Posterior cingulate gyrus (tissue), 11 donors: ENCODE data around the gene RBL1.
"Not testable (repeated sequence)": the region's sequence is repeated elsewhere in the genome, so short reads cannot be mapped to it uniquely, and the experiment has no call there.

ENCODE experiments used
- DNase-seq, 10 donors: peaks; one replicate each; pipeline versions ENCODE4 v3.0.0 to v3.0.0-alpha.2; 2020 to 2021; ENCODE audit warnings: mixed read lengths in 3 of 10
- intact Hi-C: fragments of 100-400 bp; cut with DNase I; formaldehyde crosslinking; loops from one replicate; pipeline ENCODE4 v1.15.1; 2023

The RBL1 gene

DNA sequence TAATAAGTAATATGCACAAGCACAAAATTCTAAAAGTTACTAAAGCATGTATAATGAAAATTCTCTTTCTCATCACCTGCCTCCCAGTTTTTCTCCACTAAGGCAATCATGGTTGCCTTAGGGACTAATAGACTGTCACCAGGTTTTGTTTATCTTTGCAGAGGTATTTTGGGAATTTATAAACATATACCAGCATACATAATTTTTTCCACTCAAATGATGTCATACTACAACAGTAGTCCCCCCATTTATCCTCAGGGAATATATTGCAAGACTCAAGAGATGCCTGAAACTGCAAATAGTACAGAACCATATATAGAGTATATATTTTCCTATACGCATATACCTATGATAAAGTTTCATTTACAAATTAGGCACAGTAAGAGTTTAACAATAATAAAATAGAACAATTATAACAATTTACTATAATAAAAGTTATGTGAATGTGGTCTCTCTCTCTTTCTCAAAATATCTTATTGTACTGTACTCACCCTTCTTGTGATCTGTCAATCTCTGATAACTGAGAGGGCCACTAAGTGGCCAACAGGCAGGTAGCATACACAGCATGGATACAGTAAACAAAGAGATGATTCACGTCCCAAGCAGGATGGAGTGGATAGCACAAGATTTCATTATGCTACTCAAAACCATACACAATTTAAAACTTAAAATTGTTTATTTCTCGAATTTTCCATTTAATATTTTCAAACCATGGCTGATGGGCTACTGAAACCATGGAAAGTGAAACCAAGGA, 19.7 kb downstream of the RBL1 start:
- DNase-seq = no peak
- intact Hi-C loops = no loop called here

DNA sequence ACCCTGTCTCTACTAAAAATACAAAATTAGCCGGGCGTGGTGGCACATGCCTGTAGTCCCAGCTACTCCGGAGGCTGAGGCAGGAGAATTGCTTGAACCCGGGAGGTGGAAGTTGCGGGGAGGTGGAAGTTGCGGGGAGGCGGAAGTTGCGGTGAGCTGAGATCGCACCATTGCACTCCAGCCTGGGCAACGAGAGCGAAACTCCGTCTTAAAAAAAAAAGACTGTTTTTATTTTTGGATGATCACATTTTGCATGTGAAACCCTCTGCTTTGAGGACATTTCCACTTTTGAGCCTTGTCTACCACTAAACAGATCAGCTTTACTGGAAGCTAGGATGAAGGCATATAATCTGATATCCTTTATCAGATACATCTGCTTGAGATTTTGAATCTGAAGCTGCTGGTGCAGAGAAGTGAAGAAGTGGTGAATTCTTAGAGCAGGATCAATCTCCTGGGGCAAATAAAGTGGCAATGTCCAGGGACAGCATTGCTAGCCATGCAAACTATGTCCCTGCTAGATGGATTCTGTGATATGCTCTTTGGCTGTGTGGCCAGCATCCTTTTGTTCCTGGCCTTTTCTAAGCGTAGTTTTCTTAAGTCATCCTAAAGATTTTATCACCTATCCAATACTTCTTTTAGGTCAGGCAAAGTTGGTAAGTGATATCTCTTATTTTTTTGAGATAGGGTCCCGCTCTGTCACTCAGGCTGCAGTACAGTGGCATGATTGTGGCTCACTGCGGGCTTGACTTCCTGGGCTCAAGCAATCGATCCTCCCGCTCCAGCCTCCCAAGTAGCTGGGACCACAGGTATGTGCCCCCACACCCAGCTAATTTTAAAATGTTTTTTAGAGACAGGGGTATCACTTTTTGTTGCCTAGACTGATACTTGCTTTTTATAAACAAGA, 23.3 kb downstream of the RBL1 start:
- intact Hi-C loops = no loop called here

DNA sequence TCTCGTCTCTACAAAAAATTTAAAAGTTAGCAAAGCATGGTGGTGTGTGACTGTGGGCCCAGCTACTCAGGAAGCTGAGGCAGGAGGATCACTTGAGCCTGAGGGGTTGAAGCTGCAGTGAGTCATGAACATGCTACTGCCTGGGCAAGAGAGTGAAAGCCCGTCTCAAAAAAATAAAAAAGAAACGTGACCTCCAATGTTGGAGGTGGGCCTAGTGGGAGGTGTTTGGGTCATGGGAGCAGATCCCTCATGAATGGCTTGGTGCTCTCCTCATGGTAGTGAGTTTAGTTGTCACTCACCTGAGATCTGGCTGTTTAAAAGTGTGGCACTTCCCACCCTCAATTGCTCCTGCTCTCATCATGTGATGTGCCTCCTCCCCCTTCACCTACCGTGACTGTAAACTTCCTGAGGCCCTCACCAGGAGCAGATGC, 24.3 kb downstream of the RBL1 start:
- DNase-seq = peak in 1 of 10 donors; percentile 13
- intact Hi-C loops = no loop called here

More for the DNA sequence above, 23.3 kb downstream of the RBL1 start:
- DNase-seq = peak in 1 of 10 donors; percentile 39

GRCh38 chr20:37069563-37069962, 26.2 kb downstream of the RBL1 start:
- intact Hi-C loops = not testable (repeated sequence)

DNA sequence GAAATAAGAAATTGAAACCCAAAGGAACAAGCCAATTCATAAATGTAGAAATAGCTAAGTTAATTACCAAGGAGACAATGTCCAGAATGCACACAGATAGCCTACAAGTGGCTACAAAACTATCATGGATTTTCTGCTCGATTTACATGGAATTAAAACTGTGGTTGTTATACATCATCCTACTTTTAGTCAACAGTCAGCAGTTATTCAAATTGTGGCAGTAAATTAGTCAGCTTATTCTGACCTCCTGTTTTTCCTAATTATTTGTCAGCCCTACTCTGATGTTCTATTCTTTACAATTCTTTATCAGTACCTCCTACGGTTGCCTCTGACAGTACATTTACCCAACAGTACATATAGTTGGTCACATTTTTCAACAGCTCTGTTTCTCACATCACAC, 29.6 kb downstream of the RBL1 start:
- DNase-seq = no peak
- intact Hi-C loops = no loop called here

More at GRCh38 chr20:37069563-37069962, 26.2 kb downstream of the RBL1 start:
- DNase-seq = peak in 1 of 10 donors; percentile 69

DNA sequence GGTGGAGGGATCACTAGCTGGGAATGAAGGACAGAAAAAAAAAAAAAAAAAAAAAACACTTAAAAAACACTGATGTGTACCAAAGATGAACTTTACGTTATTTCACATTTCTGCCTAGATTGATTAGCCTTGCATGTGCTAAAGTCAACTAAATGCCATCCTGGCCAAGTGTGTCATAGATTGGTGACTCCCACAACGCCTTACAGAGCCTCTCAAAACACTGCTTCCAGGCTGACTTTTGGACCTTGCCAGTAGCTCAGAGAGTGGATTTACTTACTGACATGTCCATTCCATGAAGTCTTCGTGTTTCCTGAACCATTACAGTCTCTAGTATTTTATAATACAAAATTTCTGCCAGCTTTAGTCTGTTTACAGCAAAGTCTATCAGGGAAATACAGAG, 40.5 kb downstream of the RBL1 start:
- intact Hi-C loops = no loop called here
- no peak for DNase-seq

DNA sequence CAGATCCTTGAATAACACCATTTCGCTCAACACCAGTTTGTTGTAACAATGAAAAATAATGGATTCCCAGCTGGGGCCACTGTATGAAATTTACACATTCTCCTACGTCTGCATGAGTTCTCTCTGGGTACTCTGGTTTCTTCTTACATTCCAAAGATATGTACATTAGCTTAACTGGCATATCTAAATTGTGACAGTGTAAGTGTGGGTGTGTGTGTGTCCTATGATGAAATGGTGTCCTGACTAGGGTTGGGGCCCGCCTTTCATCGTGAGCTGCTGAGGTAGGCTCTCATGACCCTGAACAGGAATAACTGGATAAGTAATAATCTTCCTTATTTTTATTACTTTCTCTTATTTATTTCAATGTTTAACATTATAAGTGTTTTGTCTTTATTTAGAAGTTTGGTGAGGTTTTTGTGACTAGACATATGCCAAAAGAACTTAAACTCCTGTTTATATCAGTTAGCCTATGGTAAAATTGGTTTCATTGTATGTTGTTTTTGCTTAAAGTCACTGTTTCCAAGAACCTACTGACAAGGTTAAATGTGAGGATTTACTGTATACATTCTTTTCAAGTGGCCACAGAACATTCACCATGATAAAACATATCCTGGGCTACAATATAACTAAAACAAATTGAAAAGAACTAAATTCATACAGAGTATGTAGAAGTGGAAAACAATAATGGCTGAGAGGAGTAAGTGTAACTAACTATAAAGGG, 42.4 kb downstream of the RBL1 start:
- DNase-seq = no peak
- intact Hi-C loops = no loop called here

- DNase-seq = no peak
- intact Hi-C loops = no loop called here
Observed at GRCh38 chr20:37042986-37043972, 52.5 kb downstream of the RBL1 start.

- intact Hi-C loops = not testable (repeated sequence)
Observed at GRCh38 chr20:37039366-37039765, 56.4 kb downstream of the RBL1 start.

DNA sequence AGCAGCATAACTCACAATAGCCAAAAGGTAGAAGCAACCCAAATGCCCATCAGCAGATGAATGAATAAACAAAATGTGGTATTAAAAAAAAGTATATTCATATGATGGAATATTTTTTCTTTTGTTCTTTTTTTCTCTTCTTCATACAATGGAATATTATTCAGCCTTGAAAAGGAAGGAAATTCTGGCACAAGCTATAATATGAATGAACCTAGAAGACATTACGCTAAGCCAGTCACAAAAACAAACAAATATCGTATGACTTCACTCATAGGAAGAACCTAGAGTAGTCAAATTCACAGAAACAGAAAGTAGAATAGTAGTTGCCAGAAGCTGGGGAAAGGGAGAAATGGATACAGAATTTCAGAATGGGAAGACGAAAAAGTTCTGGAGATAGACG, 63.7 kb downstream of the RBL1 start:
- intact Hi-C loops = no loop called here
- no peak for DNase-seq

More at GRCh38 chr20:37039366-37039765, 56.4 kb downstream of the RBL1 start:
- not testable (repeated sequence) for DNase-seq

- DNase-seq = no peak
- intact Hi-C loops = no loop called here
Observed at GRCh38 chr20:37020636-37021035, 75.2 kb downstream of the RBL1 start.

DNA sequence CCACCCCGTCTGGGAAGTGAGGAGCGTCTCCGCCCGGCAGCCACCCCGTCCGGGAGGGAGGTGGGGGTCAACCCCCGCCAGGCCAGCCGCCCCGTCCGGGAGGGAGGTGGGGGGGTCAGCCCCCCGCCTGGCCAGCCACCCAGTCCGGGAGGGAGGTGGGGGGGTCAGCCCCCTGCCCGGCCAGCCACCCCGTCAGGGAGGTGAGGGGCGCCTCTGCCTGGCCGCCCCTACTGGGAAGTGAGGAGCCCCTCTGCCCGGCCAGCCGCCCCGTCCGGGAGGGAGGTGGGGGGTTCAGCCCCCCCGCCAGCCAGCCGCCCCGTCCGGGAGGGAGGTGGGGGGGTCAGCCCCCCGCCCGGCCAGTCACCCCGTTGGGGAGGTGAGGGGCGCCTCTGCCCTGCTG, 83.2 kb downstream of the RBL1 start:
- intact Hi-C loops = not testable (repeated sequence)

DNA sequence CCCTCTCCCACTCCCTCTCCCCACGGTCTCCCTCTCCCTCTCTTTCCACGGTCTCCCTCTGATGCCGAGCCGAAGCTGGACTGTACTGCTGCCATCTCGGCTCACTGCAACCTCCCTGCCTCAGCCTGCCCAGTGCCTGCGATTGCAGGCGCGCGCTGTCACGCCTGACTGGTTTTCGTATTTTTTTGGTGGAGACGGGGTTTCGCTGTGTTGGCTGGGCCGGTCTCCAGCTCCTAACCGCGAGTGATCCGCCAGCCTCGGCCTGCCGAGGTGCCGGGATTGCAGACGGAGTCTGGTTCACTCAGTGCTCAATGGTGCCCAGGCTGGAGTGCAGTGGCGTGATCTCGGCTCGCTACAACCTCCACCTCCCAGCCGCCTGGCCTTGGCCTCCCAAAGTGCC, 83.9 kb downstream of the RBL1 start:
- DNase-seq, intact Hi-C loops: not testable (repeated sequence)

More for the DNA sequence above, 83.2 kb downstream of the RBL1 start:
- not testable (repeated sequence) for DNase-seq

GRCh38 chr20:37011147-37011546, 84.7 kb downstream of the RBL1 start:
- intact Hi-C loops = no loop called here
- no peak for DNase-seq

DNA sequence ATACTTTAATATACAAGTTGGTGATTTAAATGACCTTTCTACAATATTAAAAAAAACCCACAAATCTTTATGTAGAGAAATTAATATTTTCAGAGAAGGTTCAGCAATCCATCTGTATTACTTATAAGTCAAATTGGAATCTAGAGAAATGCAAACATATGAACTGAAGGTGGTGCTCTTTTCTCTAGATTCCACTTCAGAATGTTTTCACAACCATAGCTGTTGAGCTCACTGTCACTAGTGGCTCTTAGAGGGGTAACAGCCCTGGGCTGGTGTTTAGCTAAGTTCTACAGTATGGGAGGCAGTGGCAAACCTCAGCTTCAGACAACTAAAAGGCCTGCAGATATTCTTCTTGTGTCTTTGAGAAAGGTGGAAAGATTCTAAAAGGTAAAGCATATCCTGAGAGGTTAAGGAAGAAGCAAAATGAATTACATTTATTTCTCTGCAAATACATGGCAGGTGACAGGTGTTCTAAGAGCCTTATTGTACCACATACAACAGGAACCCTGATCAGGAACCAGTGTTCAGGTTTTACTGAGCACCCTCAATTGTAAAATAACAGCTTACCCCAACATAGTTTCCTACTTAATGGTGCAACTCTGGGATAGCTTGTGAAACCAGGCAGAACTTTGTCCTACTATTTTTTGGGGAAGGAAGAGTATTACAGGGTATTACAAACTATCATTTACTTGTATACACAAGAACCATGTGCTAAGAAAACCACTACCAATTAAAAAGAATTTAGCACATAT, 87.7 kb downstream of the RBL1 start:
- DNase-seq = no peak
- intact Hi-C loops = no loop called here

- intact Hi-C loops, DNase-seq: not testable (repeated sequence)
Observed at GRCh38 chr20:37005062-37005942, 90.5 kb downstream of the RBL1 start.

DNA sequence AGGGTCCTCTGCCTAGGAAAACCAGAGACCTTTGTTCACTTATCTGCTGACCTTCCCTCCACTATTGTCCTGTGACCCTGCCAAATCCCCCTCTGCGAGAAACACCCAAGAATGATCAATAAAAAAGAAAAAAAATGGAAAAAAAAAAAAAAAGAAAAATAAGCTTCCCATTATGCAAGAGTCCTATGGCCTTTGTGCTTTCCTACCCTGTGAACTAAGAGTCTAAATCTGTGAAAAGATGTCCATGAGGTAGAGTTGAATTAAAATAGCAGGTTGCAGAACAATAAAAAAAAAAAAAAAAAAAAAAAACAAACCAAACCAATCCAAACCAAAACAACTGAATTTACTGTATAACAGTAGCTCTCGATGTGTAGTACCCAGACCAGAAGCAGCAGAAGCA, 94.2 kb downstream of the RBL1 start:
- intact Hi-C loops, DNase-seq: not testable (repeated sequence)

GRCh38 chr20:37000171-37000570, 95.6 kb downstream of the RBL1 start:
- intact Hi-C loops, DNase-seq: not testable (repeated sequence)
